Measurements from ENCODE around the gene TRIM7. TPM values are rescaled to one million over a fixed set of nuclear protein-coding genes. Genes with fewer than 3 reads are reported as not detected.

TRIM7 gene
- total RNA-seq, 2 donors from 2014 or later: not detected

GRCh38 chr5:181156758-181157157 lies 48.2 kb downstream of the TRIM7 start:
- Histone ChIP-seq H3K9me3 (ENCODE audit: control insufficient read depth, low read length) (peaks cover 4% of the 10 kb centered on the region), H3K9ac (ENCODE audit: extremely low read depth, low read length, poor library complexity, severe bottlenecking) (no peak overlapping the region), H3K4me3 (ENCODE audit: low read length) (no peak overlapping the region), H3K4me1 (ENCODE audit: control insufficient read depth, insufficient read depth, low read length) (no peaks in the 10 kb centered on the region), H3K27ac (ENCODE audit: low read depth, low read length) (no peak overlapping the region), H3K36me3 (ENCODE audit: control insufficient read depth, insufficient read depth, low read length) (no peaks in the 10 kb centered on the region), H3K27me3 (ENCODE audit: control insufficient read depth, insufficient read depth, low read length, poor library complexity, severe bottlenecking) (no peaks in the 10 kb centered on the region)
- TF ChIP-seq, protein P1, sequence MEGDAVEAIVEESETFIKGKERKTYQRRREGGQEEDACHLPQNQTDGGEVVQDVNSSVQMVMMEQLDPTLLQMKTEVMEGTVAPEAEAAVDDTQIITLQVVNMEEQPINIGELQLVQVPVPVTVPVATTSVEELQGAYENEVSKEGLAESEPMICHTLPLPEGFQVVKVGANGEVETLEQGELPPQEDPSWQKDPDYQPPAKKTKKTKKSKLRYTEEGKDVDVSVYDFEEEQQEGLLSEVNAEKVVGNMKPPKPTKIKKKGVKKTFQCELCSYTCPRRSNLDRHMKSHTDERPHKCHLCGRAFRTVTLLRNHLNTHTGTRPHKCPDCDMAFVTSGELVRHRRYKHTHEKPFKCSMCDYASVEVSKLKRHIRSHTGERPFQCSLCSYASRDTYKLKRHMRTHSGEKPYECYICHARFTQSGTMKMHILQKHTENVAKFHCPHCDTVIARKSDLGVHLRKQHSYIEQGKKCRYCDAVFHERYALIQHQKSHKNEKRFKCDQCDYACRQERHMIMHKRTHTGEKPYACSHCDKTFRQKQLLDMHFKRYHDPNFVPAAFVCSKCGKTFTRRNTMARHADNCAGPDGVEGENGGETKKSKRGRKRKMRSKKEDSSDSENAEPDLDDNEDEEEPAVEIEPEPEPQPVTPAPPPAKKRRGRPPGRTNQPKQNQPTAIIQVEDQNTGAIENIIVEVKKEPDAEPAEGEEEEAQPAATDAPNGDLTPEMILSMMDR (conservative IDR thresholded peaks at IDR 0.05): no peak
- Mint-ChIP-seq H3K27ac (no peak overlapping the region), H3K27me3 (ENCODE audit: insufficient read depth) (peaks cover 52% of the 10 kb centered on the region), H3K36me3 (ENCODE audit: low read depth) (no peaks in the 10 kb centered on the region), H3K4me1 (peaks cover 6% of the 10 kb centered on the region), H3K9me3 (peaks cover 2% of the 10 kb centered on the region), H3K4me3 (no peak overlapping the region)
- DNase-seq: no peak
- 48 to 60% methylated on average over 2 to 3 of the region's 3 CpGs for WGBS, 2 experiments (ENCODE audit: insufficient coverage in 1 of 2, insufficient read length in 1 of 2)

DNA sequence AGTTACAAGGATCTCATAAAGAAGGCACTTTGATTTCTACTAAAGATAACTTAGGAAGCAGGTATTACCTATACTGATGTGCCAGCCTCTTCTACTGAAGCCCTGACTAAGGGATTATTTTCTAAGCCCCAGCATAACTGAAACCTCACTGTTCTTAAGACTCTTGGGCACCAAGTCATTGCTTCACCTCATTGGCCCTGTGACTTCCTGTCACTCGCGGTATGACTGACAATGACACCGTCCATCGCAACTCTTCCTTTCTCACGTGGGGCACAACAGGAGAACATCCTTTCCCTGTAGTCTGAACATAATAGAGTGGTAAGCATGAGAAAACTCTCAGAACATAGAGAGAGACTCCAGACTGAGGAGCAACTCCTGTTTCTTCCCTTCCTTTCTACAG lies 51.2 kb downstream of the TRIM7 start:
- Mint-ChIP-seq H3K27ac (no peak overlapping the region), H3K27me3 (ENCODE audit: insufficient read depth) (peaks cover 60% of the 10 kb centered on the region), H3K9me3 (peaks cover 2% of the 10 kb centered on the region), H3K36me3 (ENCODE audit: low read depth) (no peaks in the 10 kb centered on the region), H3K4me1 (no peaks in the 10 kb centered on the region), H3K4me3 (no peak overlapping the region)
- DNase-seq: no peak
- TF ChIP-seq, protein P1 (conservative IDR thresholded peaks at IDR 0.05): no peak
- H3K9me3 ChIP-seq (ENCODE audit: control insufficient read depth, low read length): peaks cover 4% of the 10 kb centered on the region
- H3K27me3 ChIP-seq (ENCODE audit: control insufficient read depth, insufficient read depth, low read length, poor library complexity, severe bottlenecking): no peaks in the 10 kb centered on the region
- no peaks in the 10 kb centered on the region for H3K36me3 ChIP-seq (ENCODE audit: control insufficient read depth, insufficient read depth, low read length)
- no peak overlapping the region for H3K27ac ChIP-seq (ENCODE audit: low read depth, low read length)
- no peak overlapping the region for H3K9ac ChIP-seq (ENCODE audit: extremely low read depth, low read length, poor library complexity, severe bottlenecking)
- H3K4me1 ChIP-seq (ENCODE audit: control insufficient read depth, insufficient read depth, low read length): no peaks in the 10 kb centered on the region
- 83 to 86% methylated on average over 5 of the region's 5 CpGs for WGBS, 2 experiments (ENCODE audit: insufficient coverage in 1 of 2, insufficient read length in 1 of 2)
- H3K4me3 ChIP-seq (ENCODE audit: low read length): no peak overlapping the region

- peaks cover 2% of the 10 kb centered on the region for H3K9me3 Mint-ChIP-seq
- Histone ChIP-seq H3K27ac (ENCODE audit: low read depth, low read length) (no peak overlapping the region), H3K4me3 (ENCODE audit: low read length) (no peak overlapping the region), H3K9ac (ENCODE audit: extremely low read depth, low read length, poor library complexity, severe bottlenecking) (no peak overlapping the region), H3K27me3 (ENCODE audit: control insufficient read depth, insufficient read depth, low read length, poor library complexity, severe bottlenecking) (no peaks in the 10 kb centered on the region), H3K4me1 (ENCODE audit: control insufficient read depth, insufficient read depth, low read length) (no peaks in the 10 kb centered on the region), H3K9me3 (ENCODE audit: control insufficient read depth, low read length) (peaks cover 4% of the 10 kb centered on the region), H3K36me3 (ENCODE audit: control insufficient read depth, insufficient read depth, low read length) (no peaks in the 10 kb centered on the region)
- 71 to 73% methylated on average over 4 to 9 of the region's 9 CpGs for WGBS, 2 experiments (ENCODE audit: insufficient coverage in 1 of 2, insufficient read length in 1 of 2)
- no peak overlapping the region for H3K27ac Mint-ChIP-seq
- no peak overlapping the region for H3K4me3 Mint-ChIP-seq
- DNase-seq: no peak
- TF ChIP-seq, protein P1 (conservative IDR thresholded peaks at IDR 0.05): no peak
- peaks cover 63% of the 10 kb centered on the region for H3K27me3 Mint-ChIP-seq (ENCODE audit: insufficient read depth)
- no peaks in the 10 kb centered on the region for H3K36me3 Mint-ChIP-seq (ENCODE audit: low read depth)
- no peaks in the 10 kb centered on the region for H3K4me1 Mint-ChIP-seq
Observed at GRCh38 chr5:181152406-181152805, 52.6 kb downstream of the TRIM7 start.
